Retina (tissue), 1 donor: ENCODE results near the gene TMEM59.
"Not testable (repeated sequence)": the region's sequence is repeated elsewhere in the genome, so short reads cannot be mapped to it uniquely, and the experiment has no call there.

ENCODE experiments used
- DNase-seq: peaks from one replicate; pipeline ENCODE4 v3.0.0-alpha.2; 2016

TMEM59 gene

GRCh38 chr1:54011316-54012007, 41.5 kb downstream of the TMEM59 start:
- DNase-seq = no peak

- no peak for DNase-seq
Measured at GRCh38 chr1:54010415-54011117, 42.4 kb downstream of the TMEM59 start.

GRCh38 chr1:54009406-54009805, 43.6 kb downstream of the TMEM59 start:
- no peak for DNase-seq

GRCh38 chr1:54008876-54009275, 44.1 kb downstream of the TMEM59 start:
- DNase-seq = no peak

GRCh38 chr1:54007613-54008012, 45.4 kb downstream of the TMEM59 start:
- DNase-seq = no peak

- DNase-seq = no peak
Measured at GRCh38 chr1:54006508-54006907, 46.5 kb downstream of the TMEM59 start.

- no peak for DNase-seq
Measured at GRCh38 chr1:54004481-54005049, 48.4 kb downstream of the TMEM59 start.

GRCh38 chr1:54003750-54004480, 49.1 kb downstream of the TMEM59 start:
- not testable (repeated sequence) for DNase-seq

GRCh38 chr1:54003249-54003646, 49.8 kb downstream of the TMEM59 start:
- no peak for DNase-seq

- no peak for DNase-seq
Measured at GRCh38 chr1:54002544-54003248, 50.3 kb downstream of the TMEM59 start.

- DNase-seq = no peak
Measured at GRCh38 chr1:54001591-54001990, 51.4 kb downstream of the TMEM59 start.

- DNase-seq = no peak
Measured at GRCh38 chr1:53999920-54000319, 53.1 kb downstream of the TMEM59 start.

- no peak for DNase-seq
Measured at GRCh38 chr1:53998223-53998622, 54.8 kb downstream of the TMEM59 start.

GRCh38 chr1:53995683-53996082, 57.3 kb downstream of the TMEM59 start:
- DNase-seq = no peak

GRCh38 chr1:53994516-53994915, 58.5 kb downstream of the TMEM59 start:
- DNase-seq = not testable (repeated sequence)

GRCh38 chr1:53992085-53992874, 60.7 kb downstream of the TMEM59 start:
- DNase-seq = no peak

GRCh38 chr1:53987880-53988279, 65.1 kb downstream of the TMEM59 start:
- DNase-seq = no peak

GRCh38 chr1:53986458-53986857, 66.5 kb downstream of the TMEM59 start:
- no peak for DNase-seq

GRCh38 chr1:53984726-53985125, 68.3 kb downstream of the TMEM59 start:
- no peak for DNase-seq

GRCh38 chr1:53982763-53983104, 70.3 kb downstream of the TMEM59 start:
- DNase-seq = no peak

- DNase-seq = peak; percentile 62
Measured at GRCh38 chr1:53982034-53982762, 70.8 kb downstream of the TMEM59 start.
